HCT116 (cell line): ENCODE measurements around the gene FCN3.
"Not testable (repeated sequence)": the region's sequence is repeated elsewhere in the genome, so short reads cannot be mapped to it uniquely, and the experiment has no call there.

Experiments used
- CTCF ChIP-seq, 3 experiments: fragments of 200-600 bp in 1 of 3; sonication (generic) in 1 of 3; IDR thresholded peaks in 2 of 3; conservative IDR thresholded peaks in 1 of 3; 2 replicates each; pipeline ENCODE4 v1.5.1; 2012 to 2017; ENCODE audit warnings: low read depth in 2 of 3, low read length in 2 of 3, antibody characterized with exemption in 1 of 3, borderline replicate concordance in 1 of 3, control low read depth in 1 of 3, mild to moderate bottlenecking in 1 of 3, mixed read lengths in 1 of 3, mixed run types in 1 of 3, moderate library complexity in 1 of 3; ENCODE audit not compliant: insufficient read depth in 1 of 3
- POLR2A ChIP-seq: IDR thresholded peaks from 2 replicates; pipeline ENCODE4 v1.7.0; 2011; ENCODE audit warnings: borderline replicate concordance; ENCODE audit not compliant: insufficient read depth, insufficient read length; ENCODE audit errors: extremely low read depth
- ZNF274 ChIP-seq: fragments of 200-500 bp; sonication (Bioruptor generic); IDR thresholded peaks from 2 replicates; pipeline ENCODE4 v1.6.1; 2014; ENCODE audit warnings: mild to moderate bottlenecking, low read depth, low read length, inconsistent platforms

- TF ChIP-seq CTCF (IDR thresholded peaks at IDR 0.05 in 2 of 3, conservative IDR thresholded peaks at IDR 0.05 in 1 of 3; ENCODE audit: borderline replicate concordance in 1 of 3, insufficient read depth in 1 of 3, low read depth in 2 of 3, low read length in 2 of 3); ZNF274; POLR2A: not testable (repeated sequence)
These were observed 32.2 kb upstream of the FCN3 start for GRCh38 chr1:27406791-27407190.
